Stimulated activated CD4-positive, alpha-beta T cell treated with anti-CD3 and anti-CD28 coated beads, Interleukin-12 subunit alpha, Interleukin-12 subunit beta, amount 100 ng/mL, for 4 hours (primary cell): ENCODE results near the gene PRKAG2.
"Not testable (repeated sequence)": the region's sequence is repeated elsewhere in the genome, so short reads cannot be mapped to it uniquely, and the experiment has no call there.

Experiments
- DNase-seq: peaks from one replicate; pipeline ENCODE4 v3.0.0-alpha.2; 2020

PRKAG2 gene

GRCh38 chr7:151782598-151783448, 94.1 kb downstream of the PRKAG2 start:
- DNase-seq: peak; percentile 68

- DNase-seq: not testable (repeated sequence)
These were observed 94.7 kb downstream of the PRKAG2 start for GRCh38 chr7:151782256-151782597.

GRCh38 chr7:151781161-151781845, 95.6 kb downstream of the PRKAG2 start:
- no peak for DNase-seq

- DNase-seq: no peak
These were observed 96.3 kb downstream of the PRKAG2 start for GRCh38 chr7:151780631-151781030.

GRCh38 chr7:151779678-151780077, 97.2 kb downstream of the PRKAG2 start:
- no peak for DNase-seq

GRCh38 chr7:151779255-151779654, 97.7 kb downstream of the PRKAG2 start:
- no peak for DNase-seq

GRCh38 chr7:151777908-151778670, 98.8 kb downstream of the PRKAG2 start:
- DNase-seq: no peak

GRCh38 chr7:151777495-151777880, 99.4 kb downstream of the PRKAG2 start:
- no peak for DNase-seq

- DNase-seq: no peak
These were observed 99.9 kb downstream of the PRKAG2 start for GRCh38 chr7:151776876-151777494.

GRCh38 chr7:151776446-151776845, 100.5 kb downstream of the PRKAG2 start:
- no peak for DNase-seq

- no peak for DNase-seq
These were observed 101.1 kb downstream of the PRKAG2 start for GRCh38 chr7:151775547-151776443.

- no peak for DNase-seq
These were observed 102.0 kb downstream of the PRKAG2 start for GRCh38 chr7:151774951-151775350.

GRCh38 chr7:151773797-151774196, 103.1 kb downstream of the PRKAG2 start:
- no peak for DNase-seq

- no peak for DNase-seq
These were observed 106.7 kb downstream of the PRKAG2 start for GRCh38 chr7:151770232-151770631.

GRCh38 chr7:151769188-151769821, 107.6 kb downstream of the PRKAG2 start:
- DNase-seq: no peak

GRCh38 chr7:151768805-151769187, 108.1 kb downstream of the PRKAG2 start:
- no peak for DNase-seq

GRCh38 chr7:151767557-151767956, 109.4 kb downstream of the PRKAG2 start:
- DNase-seq: no peak

GRCh38 chr7:151764056-151764920, 112.6 kb downstream of the PRKAG2 start:
- DNase-seq: no peak

GRCh38 chr7:151763420-151763984, 113.4 kb downstream of the PRKAG2 start:
- no peak for DNase-seq

GRCh38 chr7:151762583-151763245, 114.2 kb downstream of the PRKAG2 start:
- DNase-seq: no peak
